Thyroid gland (tissue), 4 donors: ENCODE measurements around the gene CPPED1.

ENCODE experiments used
- POLR2A ChIP-seq, 2 donors: fragments of 450-650 bp; IDR thresholded peaks; one replicate each; pipeline ENCODE4 v1.6.1; 2017; ENCODE audit warnings: antibody characterized with exemption in 2 of 2, mild to moderate bottlenecking in 2 of 2, moderate library complexity in 1 of 2
- TF ChIP-seq, protein P1 (sequence below), 6 experiments: fragments of 200-600 bp in 3 of 6; fragments of 450-650 bp in 3 of 6; sonication (generic) in 3 of 6; IDR thresholded peaks; one replicate each; pipeline ENCODE4 v1.5.1; 2016 to 2019; ENCODE audit warnings: antibody characterized with exemption in 6 of 6, mild to moderate bottlenecking in 2 of 6, inconsistent platforms in 1 of 6, moderate library complexity in 1 of 6

- TF ChIP-seq, protein P1, sequence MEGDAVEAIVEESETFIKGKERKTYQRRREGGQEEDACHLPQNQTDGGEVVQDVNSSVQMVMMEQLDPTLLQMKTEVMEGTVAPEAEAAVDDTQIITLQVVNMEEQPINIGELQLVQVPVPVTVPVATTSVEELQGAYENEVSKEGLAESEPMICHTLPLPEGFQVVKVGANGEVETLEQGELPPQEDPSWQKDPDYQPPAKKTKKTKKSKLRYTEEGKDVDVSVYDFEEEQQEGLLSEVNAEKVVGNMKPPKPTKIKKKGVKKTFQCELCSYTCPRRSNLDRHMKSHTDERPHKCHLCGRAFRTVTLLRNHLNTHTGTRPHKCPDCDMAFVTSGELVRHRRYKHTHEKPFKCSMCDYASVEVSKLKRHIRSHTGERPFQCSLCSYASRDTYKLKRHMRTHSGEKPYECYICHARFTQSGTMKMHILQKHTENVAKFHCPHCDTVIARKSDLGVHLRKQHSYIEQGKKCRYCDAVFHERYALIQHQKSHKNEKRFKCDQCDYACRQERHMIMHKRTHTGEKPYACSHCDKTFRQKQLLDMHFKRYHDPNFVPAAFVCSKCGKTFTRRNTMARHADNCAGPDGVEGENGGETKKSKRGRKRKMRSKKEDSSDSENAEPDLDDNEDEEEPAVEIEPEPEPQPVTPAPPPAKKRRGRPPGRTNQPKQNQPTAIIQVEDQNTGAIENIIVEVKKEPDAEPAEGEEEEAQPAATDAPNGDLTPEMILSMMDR (IDR thresholded peaks at IDR 0.05): no peak
- no peak for TF ChIP-seq POLR2A (IDR thresholded peaks at IDR 0.05)
Observed at GRCh38 chr16:12653820-12654392, 149.8 kb downstream of the CPPED1 start.
